Upper lobe of left lung (tissue), 6 donors: ENCODE results near the gene CDH6. TPM values are rescaled to one million over a fixed set of nuclear protein-coding genes. Genes with fewer than 3 reads are reported as not detected.

ENCODE experiments used
- ATAC-seq, 2 donors: fragments of 200-7000 bp; cut with Tn5 transposase; one replicate each; pipeline ENCODE4 v1.9.1; 2022; ENCODE audit warnings: mild to moderate bottlenecking in 2 of 2, moderate library complexity in 2 of 2; ENCODE audit not compliant: low FRiP score in 2 of 2
- DNase-seq, 2 donors: peaks; one replicate each; pipeline ENCODE4 v3.0.0-alpha.2; 2019 to 2020
- H3K27ac ChIP-seq, 4 donors: fragments of 200-600 bp; sonication (generic); one replicate each; pipeline ENCODE4 v1.5.1; 2016 to 2019
- H3K27me3 ChIP-seq, 4 donors: fragments of 200-600 bp; sonication (generic); one replicate each; pipeline ENCODE4 v1.5.1; 2017 to 2019
- H3K36me3 ChIP-seq, 4 donors: fragments of 200-600 bp; sonication (generic); one replicate each; pipeline ENCODE4 v1.5.1; 2016 to 2019
- H3K4me1 ChIP-seq, 4 donors: fragments of 200-600 bp; sonication (generic); one replicate each; pipeline ENCODE4 v1.5.1; 2018 to 2019
- H3K4me3 ChIP-seq, 4 donors: fragments of 200-600 bp; sonication (generic); one replicate each; pipeline ENCODE4 v1.5.1; 2017 to 2019; ENCODE audit warnings: mild to moderate bottlenecking in 2 of 4, moderate library complexity in 1 of 4
- H3K9me3 ChIP-seq, 4 donors: fragments of 200-600 bp; sonication (generic); one replicate each; pipeline ENCODE4 v1.5.1; 2018 to 2019
- CTCF ChIP-seq, 6 experiments: fragments of 450-650 bp in 4 of 6; fragments of 200-600 bp in 2 of 6; sonication (generic) in 2 of 6; IDR thresholded peaks; one replicate each; pipeline ENCODE4 v1.5.1; 2016 to 2019; ENCODE audit warnings: antibody characterized with exemption in 6 of 6
- EP300 ChIP-seq, 4 donors: sonication (generic); formaldehyde crosslinking; IDR thresholded peaks; one replicate each; pipeline ENCODE4 v1.5.1; 2017; ENCODE audit warnings: antibody characterized with exemption in 4 of 4, control low read depth in 2 of 4
- POLR2A ChIP-seq, 4 donors: fragments of 450-650 bp; IDR thresholded peaks; one replicate each; pipeline ENCODE4 v1.5.1; 2016 to 2017; ENCODE audit warnings: antibody characterized with exemption in 4 of 4, mild to moderate bottlenecking in 2 of 4
- POLR2AphosphoS5 ChIP-seq, 2 donors: sonication (generic); formaldehyde crosslinking; IDR thresholded peaks; one replicate each; pipeline ENCODE4 v1.5.1; 2017; ENCODE audit warnings: antibody characterized with exemption in 2 of 2
- WGBS, 2 donors: methylation state at CpG; one replicate each; pipeline ENCODE4 v1.1.5; 2017 to 2018; 5-methylcytosine and 5-hydroxymethylcytosine counted together
- total RNA-seq, 6 donors: library from RNA; depleted of rRNA in 4 of 6; stranded (reverse); fragments of >200 nt in 4 of 6; gene quantifications; one replicate each; pipeline versions ENCODE4 v1.1.0 to v1.2.1, GENCODE V29; 2016 to 2021
- donor health status: DM: no; HTN: no; CAD: no; lungs with moderate emphysema.
- donor health status: DM: no; HTN: yes; CAD: no; lungs with severe emphysema.

CDH6 gene
- total RNA-seq, 6 donors from 2014 or later = 1.8 to 3.6 (median 2.6) TPM

DNA sequence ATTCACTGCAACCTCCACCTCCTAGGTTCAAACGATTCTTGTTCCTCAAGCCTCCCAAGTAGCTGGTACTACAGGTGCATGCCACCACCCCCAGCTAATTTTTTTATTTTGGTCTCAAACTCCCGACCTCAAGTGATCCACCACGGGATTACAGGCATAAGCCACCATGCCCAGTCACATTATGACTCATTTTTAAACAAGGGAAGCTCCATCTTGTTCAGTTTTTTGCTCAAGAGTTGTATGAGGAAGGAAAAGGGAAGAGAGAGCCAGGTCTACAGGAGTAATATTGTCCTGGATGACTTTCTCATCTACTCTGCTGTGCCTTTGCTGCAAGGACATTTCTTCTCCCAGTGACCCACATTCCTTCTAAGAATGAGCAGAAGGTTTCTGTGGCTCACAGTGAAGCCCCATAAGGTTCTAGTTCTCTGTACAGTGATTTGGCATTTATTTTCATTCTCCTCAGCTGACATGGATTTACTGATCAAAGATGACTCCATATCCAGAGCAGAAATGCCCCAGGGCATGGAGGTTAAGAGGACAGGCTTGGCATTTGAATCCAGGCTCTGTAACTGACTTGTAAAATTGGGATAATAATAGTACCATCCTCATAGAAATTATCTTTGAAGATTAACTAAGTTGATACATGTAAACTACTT lies 153.5 kb downstream of the CDH6 start:
- no peak for ATAC-seq
- no peaks in the 10 kb centered on the region for H3K36me3 ChIP-seq
- TF ChIP-seq POLR2AphosphoS5 (IDR thresholded peaks at IDR 0.05) (no peak), POLR2A (IDR thresholded peaks at IDR 0.05) (no peak), EP300 (IDR thresholded peaks at IDR 0.05) (no peak), CTCF (IDR thresholded peaks at IDR 0.05) (no peak)
- no peaks in the 10 kb centered on the region for H3K9me3 ChIP-seq
- DNase-seq = no peak
- no peak overlapping the region for H3K27ac ChIP-seq
- WGBS, 2 donors = 75 to 77% methylated on average over 3 of the region's 3 CpGs
- no peaks in the 10 kb centered on the region for H3K27me3 ChIP-seq
- H3K4me3 ChIP-seq = no peak overlapping the region
- H3K4me1 ChIP-seq = no peaks in the 10 kb centered on the region

GRCh38 chr5:31347552-31347905 lies 154.0 kb downstream of the CDH6 start:
- H3K27ac ChIP-seq = no peak overlapping the region
- no peaks in the 10 kb centered on the region for H3K27me3 ChIP-seq
- no peak overlapping the region for H3K4me3 ChIP-seq
- no peaks in the 10 kb centered on the region for H3K36me3 ChIP-seq
- no peaks in the 10 kb centered on the region for H3K9me3 ChIP-seq
- DNase-seq (no peak), ATAC-seq (no peak)
- no peaks in the 10 kb centered on the region for H3K4me1 ChIP-seq
- TF ChIP-seq POLR2AphosphoS5 (IDR thresholded peaks at IDR 0.05) = no peak
- TF ChIP-seq EP300 (IDR thresholded peaks at IDR 0.05) = no peak
- no peak for TF ChIP-seq POLR2A (IDR thresholded peaks at IDR 0.05)
- TF ChIP-seq CTCF (IDR thresholded peaks at IDR 0.05) = no peak

GRCh38 chr5:31350395-31350794 lies 156.9 kb downstream of the CDH6 start:
- Histone ChIP-seq H3K27ac (no peak overlapping the region), H3K36me3 (no peaks in the 10 kb centered on the region), H3K4me3 (no peak overlapping the region), H3K9me3 (no peaks in the 10 kb centered on the region), H3K4me1 (no peaks in the 10 kb centered on the region), H3K27me3 (no peaks in the 10 kb centered on the region)
- no peak for TF ChIP-seq EP300 (IDR thresholded peaks at IDR 0.05)
- TF ChIP-seq CTCF (IDR thresholded peaks at IDR 0.05) = no peak
- TF ChIP-seq POLR2A (IDR thresholded peaks at IDR 0.05) = no peak
- TF ChIP-seq POLR2AphosphoS5 (IDR thresholded peaks at IDR 0.05) = no peak
- DNase-seq = no peak
- ATAC-seq = no peak
- WGBS, 2 donors = 82 to 91% methylated on average over 1 of the region's 1 CpG

GRCh38 chr5:31355337-31355736 lies 161.9 kb downstream of the CDH6 start:
- TF ChIP-seq POLR2AphosphoS5 (IDR thresholded peaks at IDR 0.05) (no peak), POLR2A (IDR thresholded peaks at IDR 0.05) (no peak)
- H3K36me3 ChIP-seq = no peaks in the 10 kb centered on the region
- H3K27ac ChIP-seq = no peak overlapping the region
- WGBS, 2 donors = 51 to 54% methylated on average over 3 of the region's 3 CpGs
- DNase-seq (no peak), ATAC-seq (no peak)
- no peaks in the 10 kb centered on the region for H3K4me1 ChIP-seq
- no peaks in the 10 kb centered on the region for H3K27me3 ChIP-seq
- H3K4me3 ChIP-seq = no peak overlapping the region
- peaks cover 0 to 2% (median 0%) of the 10 kb centered on the region in 4 donors for H3K9me3 ChIP-seq

DNA sequence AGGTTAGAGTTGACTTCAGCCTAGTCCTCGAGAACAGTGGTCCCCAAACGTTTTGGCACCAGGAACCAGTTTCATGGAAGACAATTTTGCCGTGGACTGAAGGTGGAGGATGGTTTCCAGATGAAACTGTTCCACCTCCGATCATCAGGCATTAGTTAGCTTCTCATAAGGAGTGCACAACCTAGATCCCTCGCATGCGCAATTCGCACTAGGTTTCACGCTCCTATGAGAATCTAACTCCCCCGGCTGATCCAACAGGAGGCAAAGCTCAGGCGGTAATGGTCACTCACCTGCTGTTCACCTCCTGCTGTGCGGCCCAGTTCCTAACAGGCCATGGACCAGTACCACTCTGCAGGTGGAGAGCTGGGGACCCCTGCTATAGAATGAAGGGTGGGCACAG lies 163.6 kb downstream of the CDH6 start:
- H3K27ac ChIP-seq = no peak overlapping the region
- no peaks in the 10 kb centered on the region for H3K27me3 ChIP-seq
- ATAC-seq (no peak), DNase-seq (no peak)
- no peaks in the 10 kb centered on the region for H3K36me3 ChIP-seq
- no peak for TF ChIP-seq POLR2A (IDR thresholded peaks at IDR 0.05)
- TF ChIP-seq CTCF (IDR thresholded peaks at IDR 0.05) = no peak
- TF ChIP-seq POLR2AphosphoS5 (IDR thresholded peaks at IDR 0.05) = no peak
- TF ChIP-seq EP300 (IDR thresholded peaks at IDR 0.05) = no peak
- no peak overlapping the region for H3K4me3 ChIP-seq
- peaks cover 0 to 2% (median 0%) of the 10 kb centered on the region in 4 donors for H3K9me3 ChIP-seq
- 79 to 84% methylated on average over 11 of the region's 11 CpGs for WGBS, 2 donors
- H3K4me1 ChIP-seq = no peaks in the 10 kb centered on the region
